NT2/D1 (cell line): ENCODE data around the gene AP3D1.

Source experiments
- SUZ12 ChIP-seq: IDR thresholded peaks from 2 replicates; pipeline ENCODE4 v1.6.1; 2011; ENCODE audit not compliant: insufficient read length, insufficient read depth; ENCODE audit errors: extremely low read depth
- YY1 ChIP-seq: IDR thresholded peaks from 2 replicates; pipeline ENCODE4 v1.6.1; 2011; ENCODE audit not compliant: insufficient read length, insufficient read depth
- ZNF274 ChIP-seq: IDR thresholded peaks from 2 replicates; pipeline ENCODE4 v1.6.1; 2011; ENCODE audit warnings: mild to moderate bottlenecking, low read depth, low read length

GRCh38 chr19:2051773-2052704, 99.3 kb downstream of the AP3D1 start:
- TF ChIP-seq YY1 (no peak), ZNF274 (no peak), SUZ12 (no peak)
